ENCODE measurements around the gene DPF3.

DPF3 gene

DNA sequence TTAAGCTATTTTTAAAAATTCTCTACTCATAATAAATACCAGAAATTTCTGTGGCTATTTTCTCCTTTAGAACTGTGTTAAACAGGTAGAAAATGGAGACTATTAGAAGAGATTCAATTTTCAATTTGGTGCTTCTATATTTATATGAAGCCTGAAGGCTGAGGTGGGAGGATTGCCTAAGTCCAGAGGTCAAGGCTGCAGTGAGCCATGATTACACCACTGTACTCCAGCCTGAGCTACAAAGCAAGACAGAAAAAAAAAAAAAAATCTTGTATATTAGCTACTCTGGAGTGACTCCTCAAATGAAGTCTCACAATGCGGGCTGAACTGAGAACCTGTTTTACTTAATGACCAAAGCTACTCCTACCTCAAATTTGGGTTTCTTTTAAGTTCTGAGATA lies 9.8 kb upstream of the DPF3 start:
- Histone ChIP-seq H3K4me1 (ENCODE audit: control insufficient read depth, low read depth, low read length) (no peaks in the 10 kb centered on the region), H4K8ac (ENCODE audit: low read depth, low read length) (no peak overlapping the region), H3K27ac (ENCODE audit: low read depth, low read length) (no peak overlapping the region), H3K79me2 (ENCODE audit: control insufficient read depth, insufficient read depth, low read length) (no peaks in the 10 kb centered on the region), H3K23ac (ENCODE audit: low read length) (no peak overlapping the region), H3K56ac (ENCODE audit: low read length) (no peak overlapping the region), H3K4me2 (ENCODE audit: low read length) (no peak overlapping the region), H3K79me1 (ENCODE audit: low read length) (no peaks in the 10 kb centered on the region), H2AK5ac (ENCODE audit: low read length) (no peak overlapping the region), H3K9ac (ENCODE audit: low read length) (no peak overlapping the region), H4K5ac (ENCODE audit: low read length) (no peak overlapping the region), H3K4ac (ENCODE audit: low read depth, low read length) (no peak overlapping the region), H3K36me3 (ENCODE audit: control insufficient read depth, insufficient read depth, low read length) (no peaks in the 10 kb centered on the region), H2BK5ac (ENCODE audit: low read length) (no peak overlapping the region), H2BK15ac (replicated peaks; ENCODE audit: low read depth) (no peak overlapping the region), H2BK120ac (ENCODE audit: low read depth, low read length) (no peak overlapping the region), H3K4me3 (ENCODE audit: low read length) (no peak overlapping the region), H3K18ac (ENCODE audit: low read length) (no peak overlapping the region), H3K27me3 (ENCODE audit: insufficient read depth, low read length, poor library complexity) (no peaks in the 10 kb centered on the region)
- no CpG with 5 or more reads among the region's 1 CpG for WGBS (ENCODE audit: extremely low coverage, insufficient coverage, low lambda C conversion rate)
- no peak for DNase-seq

DNA sequence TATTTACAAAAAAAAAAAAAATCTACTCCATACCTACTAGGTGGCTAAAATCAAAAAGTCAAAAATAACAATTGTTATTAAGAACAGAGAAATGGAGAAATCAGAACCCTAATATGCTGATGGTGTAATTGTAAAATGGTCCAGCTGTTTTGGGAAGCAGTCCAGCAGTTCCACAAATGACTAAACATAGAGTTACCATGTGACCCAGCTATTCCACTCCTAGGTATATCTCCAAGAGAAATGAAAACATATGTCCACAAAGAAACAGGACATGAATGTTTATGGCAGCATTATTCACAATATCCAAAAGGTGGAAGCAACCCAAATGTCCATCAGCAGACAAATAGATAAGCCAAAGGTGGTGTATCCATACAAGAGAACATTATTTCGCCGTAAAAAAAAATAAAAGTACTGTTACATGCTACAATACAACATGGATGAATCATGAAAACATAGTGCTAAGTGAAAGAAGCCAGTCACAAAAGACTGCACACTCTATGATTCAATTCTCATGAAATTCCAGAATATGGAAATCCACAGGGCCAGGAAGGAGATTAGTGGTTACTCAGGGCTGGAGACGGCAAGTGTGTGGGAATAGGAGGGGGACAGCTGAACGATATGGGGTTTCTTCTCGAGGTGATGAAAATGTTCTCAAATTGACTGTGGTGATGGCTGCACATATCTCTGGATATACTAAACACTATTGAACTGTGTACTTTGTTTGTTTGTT lies 9.1 kb upstream of the DPF3 start:
- Histone ChIP-seq H2BK5ac (ENCODE audit: low read length) (no peak overlapping the region), H3K79me2 (ENCODE audit: control insufficient read depth, insufficient read depth, low read length) (no peaks in the 10 kb centered on the region), H3K4me1 (ENCODE audit: control insufficient read depth, low read depth, low read length) (no peaks in the 10 kb centered on the region), H4K8ac (ENCODE audit: low read depth, low read length) (no peak overlapping the region), H2BK15ac (replicated peaks; ENCODE audit: low read depth) (no peak overlapping the region), H3K27me3 (ENCODE audit: insufficient read depth, low read length, poor library complexity) (no peaks in the 10 kb centered on the region), H3K79me1 (ENCODE audit: low read length) (no peaks in the 10 kb centered on the region), H3K36me3 (ENCODE audit: control insufficient read depth, insufficient read depth, low read length) (no peaks in the 10 kb centered on the region), H3K18ac (ENCODE audit: low read length) (no peak overlapping the region), H3K4ac (ENCODE audit: low read depth, low read length) (no peak overlapping the region), H3K4me2 (ENCODE audit: low read length) (no peak overlapping the region), H3K23ac (ENCODE audit: low read length) (no peak overlapping the region), H2BK120ac (ENCODE audit: low read depth, low read length) (no peak overlapping the region), H3K27ac (ENCODE audit: low read depth, low read length) (no peak overlapping the region), H2AK5ac (ENCODE audit: low read length) (no peak overlapping the region), H3K56ac (ENCODE audit: low read length) (no peak overlapping the region), H3K4me3 (ENCODE audit: low read length) (no peak overlapping the region), H4K5ac (ENCODE audit: low read length) (no peak overlapping the region), H3K9ac (ENCODE audit: low read length) (no peak overlapping the region)
- WGBS (ENCODE audit: extremely low coverage, insufficient coverage, low lambda C conversion rate), result no CpG with 5 or more reads among the region's 5 CpGs
- DNase-seq, result no peak

DNA sequence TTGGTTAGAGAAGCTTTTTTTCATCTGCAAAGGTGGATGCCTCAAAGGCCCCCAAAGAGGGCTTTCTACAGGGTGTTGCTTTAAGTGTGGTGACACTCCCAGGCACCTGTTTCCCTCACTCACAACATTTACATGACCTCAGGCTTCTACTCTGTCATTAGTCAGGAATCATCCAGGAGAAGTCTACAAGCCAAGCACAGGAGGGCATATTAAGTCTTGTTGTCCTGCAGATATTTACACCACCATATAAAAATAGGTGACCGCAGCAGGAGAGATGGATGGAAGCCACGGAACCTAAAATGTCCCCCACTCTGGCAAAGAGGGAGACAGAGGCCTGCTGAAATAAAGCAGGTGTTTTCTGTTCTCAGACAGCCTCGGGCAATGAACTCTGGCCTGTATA lies 7.5 kb upstream of the DPF3 start:
- Histone ChIP-seq H3K79me1 (ENCODE audit: low read length) (no peaks in the 10 kb centered on the region), H3K4ac (ENCODE audit: low read depth, low read length) (no peak overlapping the region), H3K4me2 (ENCODE audit: low read length) (no peak overlapping the region)

DNA sequence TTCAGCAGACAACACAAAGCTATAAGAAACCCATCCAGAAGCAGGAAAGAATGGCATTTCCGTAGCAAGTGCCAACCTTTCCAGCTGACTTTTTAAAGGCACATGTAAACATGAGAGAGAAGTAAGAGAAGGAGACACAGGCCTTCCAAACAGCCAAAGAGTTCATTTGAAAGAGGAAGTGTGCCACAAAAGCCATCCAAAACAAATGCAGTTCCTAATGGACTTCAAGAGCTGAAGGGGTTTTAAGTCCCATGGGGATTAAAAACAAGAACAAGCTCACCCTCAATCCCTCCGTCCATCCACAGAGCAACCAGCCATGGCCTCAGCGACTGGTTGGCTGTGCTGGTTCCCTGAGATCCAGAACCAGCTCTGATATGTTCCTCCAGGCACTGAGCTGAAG lies 4.5 kb upstream of the DPF3 start:
- no peak overlapping the region for H3K27ac ChIP-seq (ENCODE audit: low read depth, low read length)
- no peaks in the 10 kb centered on the region for H3K4me1 ChIP-seq (ENCODE audit: control insufficient read depth, low read depth, low read length)
- H2AK5ac ChIP-seq (ENCODE audit: low read length), result no peak overlapping the region
- H3K9ac ChIP-seq (ENCODE audit: low read length), result no peak overlapping the region
- H3K23ac ChIP-seq (ENCODE audit: low read length), result no peak overlapping the region
- no peak overlapping the region for H3K4me3 ChIP-seq (ENCODE audit: low read length)
- H2BK5ac ChIP-seq (ENCODE audit: low read length), result no peak overlapping the region
- no peak overlapping the region for H2BK15ac ChIP-seq (replicated peaks; ENCODE audit: low read depth)
- no peak for DNase-seq
- no peak overlapping the region for H3K4ac ChIP-seq (ENCODE audit: low read depth, low read length)
- no peak overlapping the region for H3K56ac ChIP-seq (ENCODE audit: low read length)
- H3K4me2 ChIP-seq (ENCODE audit: low read length), result no peak overlapping the region
- H2BK120ac ChIP-seq (ENCODE audit: low read depth, low read length), result no peak overlapping the region
- H4K5ac ChIP-seq (ENCODE audit: low read length), result no peak overlapping the region
- WGBS (ENCODE audit: extremely low coverage, insufficient coverage, low lambda C conversion rate), result no CpG with 5 or more reads among the region's 3 CpGs
- no peaks in the 10 kb centered on the region for H3K79me1 ChIP-seq (ENCODE audit: low read length)
- no peak overlapping the region for H4K8ac ChIP-seq (ENCODE audit: low read depth, low read length)
- no peaks in the 10 kb centered on the region for H3K79me2 ChIP-seq (ENCODE audit: control insufficient read depth, insufficient read depth, low read length)
- no peaks in the 10 kb centered on the region for H3K36me3 ChIP-seq (ENCODE audit: control insufficient read depth, insufficient read depth, low read length)
- H3K18ac ChIP-seq (ENCODE audit: low read length), result no peak overlapping the region
- H3K27me3 ChIP-seq (ENCODE audit: insufficient read depth, low read length, poor library complexity), result no peaks in the 10 kb centered on the region

More for the DNA sequence above, 7.5 kb upstream of the DPF3 start:
- no peak for DNase-seq
- H3K4me3 ChIP-seq (ENCODE audit: low read length), result no peak overlapping the region
- no peak overlapping the region for H3K27ac ChIP-seq (ENCODE audit: low read depth, low read length)
- H3K79me2 ChIP-seq (ENCODE audit: control insufficient read depth, insufficient read depth, low read length), result no peaks in the 10 kb centered on the region
- no peak overlapping the region for H4K5ac ChIP-seq (ENCODE audit: low read length)
- H3K27me3 ChIP-seq (ENCODE audit: insufficient read depth, low read length, poor library complexity), result no peaks in the 10 kb centered on the region
- no peaks in the 10 kb centered on the region for H3K4me1 ChIP-seq (ENCODE audit: control insufficient read depth, low read depth, low read length)
- no peak overlapping the region for H2BK15ac ChIP-seq (replicated peaks; ENCODE audit: low read depth)
- H3K23ac ChIP-seq (ENCODE audit: low read length), result no peak overlapping the region
- no peaks in the 10 kb centered on the region for H3K36me3 ChIP-seq (ENCODE audit: control insufficient read depth, insufficient read depth, low read length)
- WGBS (ENCODE audit: extremely low coverage, insufficient coverage, low lambda C conversion rate), result no CpG with 5 or more reads among the region's 3 CpGs
- H3K56ac ChIP-seq (ENCODE audit: low read length), result no peak overlapping the region
- H2BK5ac ChIP-seq (ENCODE audit: low read length), result no peak overlapping the region
- no peak overlapping the region for H3K9ac ChIP-seq (ENCODE audit: low read length)
- no peak overlapping the region for H2BK120ac ChIP-seq (ENCODE audit: low read depth, low read length)
- no peak overlapping the region for H2AK5ac ChIP-seq (ENCODE audit: low read length)
- no peak overlapping the region for H3K18ac ChIP-seq (ENCODE audit: low read length)
- H4K8ac ChIP-seq (ENCODE audit: low read depth, low read length), result no peak overlapping the region

DNA sequence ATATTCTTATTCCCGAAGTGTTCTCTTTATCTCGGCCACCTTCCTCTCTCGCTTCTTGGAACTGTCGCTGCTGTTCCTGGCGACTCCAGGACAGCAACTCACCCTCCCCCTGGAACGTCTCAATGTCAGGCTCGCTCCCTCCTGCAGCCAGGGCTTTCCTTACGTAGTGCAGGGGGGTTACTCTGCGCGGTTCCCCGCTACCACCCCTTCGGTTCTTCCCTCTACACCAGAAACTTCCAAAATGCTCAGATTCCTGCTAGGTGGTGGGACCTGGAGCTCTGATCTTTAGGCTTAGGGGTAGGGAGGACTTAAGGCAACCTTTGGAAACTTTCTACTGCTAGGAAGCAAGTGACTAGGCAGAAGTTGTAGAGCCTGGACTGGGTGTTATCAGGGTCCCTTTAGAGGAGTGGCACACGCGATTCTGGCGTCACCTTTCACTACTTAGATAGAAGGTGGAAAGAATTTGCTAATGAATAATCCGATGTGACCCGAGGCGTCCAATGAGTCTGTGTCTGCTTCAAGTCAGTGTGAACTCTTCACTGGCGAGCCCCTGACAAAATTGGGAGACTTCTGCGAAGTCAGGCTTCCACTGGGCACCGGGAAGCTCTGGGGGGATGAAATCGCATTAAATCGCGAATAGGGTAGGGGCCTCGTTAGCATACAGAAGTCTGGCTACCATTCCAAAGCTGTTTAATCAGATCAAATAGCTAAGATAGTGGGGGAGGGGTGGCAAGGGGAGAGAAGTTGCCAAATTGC lies 900 bp upstream of the DPF3 start:
- Histone ChIP-seq H3K36me3 (ENCODE audit: control insufficient read depth, insufficient read depth, low read length) (no peaks in the 10 kb centered on the region), H3K27ac (ENCODE audit: low read depth, low read length) (no peak overlapping the region), H3K18ac (ENCODE audit: low read length) (no peak overlapping the region), H3K79me2 (ENCODE audit: control insufficient read depth, insufficient read depth, low read length) (no peaks in the 10 kb centered on the region), H2BK15ac (replicated peaks; ENCODE audit: low read depth) (no peak overlapping the region), H2AK5ac (ENCODE audit: low read length) (no peak overlapping the region), H2BK5ac (ENCODE audit: low read length) (no peak overlapping the region), H4K5ac (ENCODE audit: low read length) (no peak overlapping the region), H3K4ac (ENCODE audit: low read depth, low read length) (no peak overlapping the region), H2BK120ac (ENCODE audit: low read depth, low read length) (no peak overlapping the region), H3K27me3 (ENCODE audit: insufficient read depth, low read length, poor library complexity) (peaks cover 25% of the 10 kb centered on the region), H3K23ac (ENCODE audit: low read length) (no peak overlapping the region), H3K4me3 (ENCODE audit: low read length) (peak overlapping the region; percentile 77), H3K4me1 (ENCODE audit: control insufficient read depth, low read depth, low read length) (peaks cover 3% of the 10 kb centered on the region), H3K79me1 (ENCODE audit: low read length) (no peaks in the 10 kb centered on the region), H4K8ac (ENCODE audit: low read depth, low read length) (no peak overlapping the region), H3K56ac (ENCODE audit: low read length) (peak overlapping the region; percentile 26), H3K9ac (ENCODE audit: low read length) (peak overlapping the region; percentile 48), H3K4me2 (ENCODE audit: low read length) (peak overlapping the region; percentile 98)
- DNase-seq, result peak; percentile 85
- WGBS (ENCODE audit: extremely low coverage, insufficient coverage, low lambda C conversion rate), result no CpG with 5 or more reads among the region's 25 CpGs
